Islet precursor cell (in vitro differentiated cells): ENCODE measurements around the gene CLCN3.
A peak's percentile ranks its signal among the peaks of the same experiment; 100 is the strongest.
"Not testable (repeated sequence)": the region's sequence is repeated elsewhere in the genome, so short reads cannot be mapped to it uniquely, and the experiment has no call there.

Experiments used
- DNase-seq: peaks from one replicate; pipeline ENCODE4 v3.0.0-alpha.2; 2018

CLCN3 gene

GRCh38 chr4:169720529-169720928, 100.2 kb downstream of the CLCN3 start:
- no peak for DNase-seq

- no peak for DNase-seq
Measured at GRCh38 chr4:169723207-169723965, 103.0 kb downstream of the CLCN3 start.

- DNase-seq: no peak
Measured at GRCh38 chr4:169724260-169724659, 103.9 kb downstream of the CLCN3 start.

- DNase-seq: no peak
Measured at GRCh38 chr4:169727616-169728015, 107.2 kb downstream of the CLCN3 start.

GRCh38 chr4:169730564-169730963, 110.2 kb downstream of the CLCN3 start:
- DNase-seq: peak; percentile 58

GRCh38 chr4:169738604-169739003, 118.2 kb downstream of the CLCN3 start:
- DNase-seq: not testable (repeated sequence)

- DNase-seq: no peak
Measured at GRCh38 chr4:169741569-169741968, 121.2 kb downstream of the CLCN3 start.

- no peak for DNase-seq
Measured at GRCh38 chr4:169744601-169745000, 124.2 kb downstream of the CLCN3 start.

- DNase-seq: no peak
Measured at GRCh38 chr4:169745291-169745690, 124.9 kb downstream of the CLCN3 start.

GRCh38 chr4:169756971-169757574, 136.7 kb downstream of the CLCN3 start:
- no peak for DNase-seq

GRCh38 chr4:169757575-169758184, 137.3 kb downstream of the CLCN3 start, which contains the start of gene HPF1:
Gene HPF1 (minus strand): TSS chr4:169757944. CDS start chr4:169757877, 67 bp downstream.
- DNase-seq: peak; percentile 96

- no peak for DNase-seq
Measured at GRCh38 chr4:169758401-169758962, 138.1 kb downstream of the CLCN3 start.

GRCh38 chr4:169761846-169762245, 141.5 kb downstream of the CLCN3 start:
- no peak for DNase-seq

GRCh38 chr4:169765835-169766234, 145.5 kb downstream of the CLCN3 start:
- DNase-seq: no peak

GRCh38 chr4:169766741-169767140, 146.4 kb downstream of the CLCN3 start:
- DNase-seq: no peak

- DNase-seq: no peak
Measured at GRCh38 chr4:169768385-169768784, 148.0 kb downstream of the CLCN3 start.

- no peak for DNase-seq
Measured at GRCh38 chr4:169770416-169770815, 150.0 kb downstream of the CLCN3 start.

GRCh38 chr4:169771556-169772080, 151.2 kb downstream of the CLCN3 start:
- DNase-seq: not testable (repeated sequence)
